Liver (tissue), 9 donors: Measurements from ENCODE around the gene ECI1. TPM values are rescaled to one million over a fixed set of nuclear protein-coding genes. Genes with fewer than 3 reads are reported as not detected.

Source experiments
- DNase-seq: peaks from one replicate; pipeline ENCODE4 v3.0.0-alpha.2; 2017; ENCODE audit warnings: low spot score
- H3K27ac ChIP-seq, 2 donors: one replicate each; pipeline ENCODE4 v1.7.0; 2013; ENCODE audit warnings: inconsistent platforms in 2 of 2, low read length in 2 of 2, control low read depth in 1 of 2, low read depth in 1 of 2, mild to moderate bottlenecking in 1 of 2
- H3K27me3 ChIP-seq, 4 donors: one replicate each; pipeline versions ENCODE4 v1.6.1 to v1.7.0; 2013; ENCODE audit warnings: low read length in 3 of 4, inconsistent platforms in 1 of 4, mild to moderate bottlenecking in 1 of 4, moderate library complexity in 1 of 4; ENCODE audit not compliant: control insufficient read depth in 4 of 4, insufficient read depth in 4 of 4
- H3K36me3 ChIP-seq, 4 donors: one replicate each; pipeline versions ENCODE4 v1.6.1 to v1.7.0; 2013; ENCODE audit warnings: low read length in 3 of 4, mild to moderate bottlenecking in 3 of 4, low read depth in 1 of 4, moderate library complexity in 1 of 4; ENCODE audit not compliant: control insufficient read depth in 4 of 4, insufficient read depth in 3 of 4
- H3K4me1 ChIP-seq, 4 donors: one replicate each; pipeline versions ENCODE4 v1.6.1 to v1.7.0; 2013; ENCODE audit warnings: low read length in 3 of 4, mild to moderate bottlenecking in 3 of 4, moderate library complexity in 1 of 4; ENCODE audit not compliant: control insufficient read depth in 4 of 4, insufficient read depth in 4 of 4
- H3K4me3 ChIP-seq, 3 donors: one replicate each; pipeline versions ENCODE4 v1.6.1 to v1.7.0; 2013; ENCODE audit warnings: low read length in 3 of 3, control low read depth in 1 of 3, low read depth in 1 of 3, mild to moderate bottlenecking in 1 of 3
- H3K9ac ChIP-seq, 2 donors: one replicate each; pipeline ENCODE4 v1.7.0; 2013; ENCODE audit warnings: low read length in 2 of 2, mild to moderate bottlenecking in 2 of 2, moderate library complexity in 2 of 2, control low read depth in 1 of 2, low read depth in 1 of 2
- H3K9me3 ChIP-seq, 4 donors: one replicate each; pipeline versions ENCODE4 v1.6.1 to v1.7.0; 2013; ENCODE audit warnings: low read length in 3 of 4; ENCODE audit not compliant: control insufficient read depth in 4 of 4
- ATF3 ChIP-seq: IDR thresholded peaks from 2 replicates; pipeline ENCODE4 v1.6.1; 2016; ENCODE audit warnings: antibody characterized with exemption
- CTCF ChIP-seq: fragments of 150-350 bp; IDR thresholded peaks from 2 replicates; pipeline ENCODE4 v1.5.1; 2017; ENCODE audit warnings: improper control_type of control experiment, low read depth, low read length; ENCODE audit not compliant: missing input control
- EGR1 ChIP-seq, 2 donors: IDR thresholded peaks; 2 replicates each; pipeline ENCODE4 v1.6.1; 2016 to 2018; ENCODE audit warnings: antibody characterized with exemption in 2 of 2, low read depth in 2 of 2
- FOXA1 ChIP-seq: IDR thresholded peaks from 2 replicates; pipeline ENCODE4 v1.6.1; 2016; ENCODE audit warnings: antibody characterized with exemption
- FOXA2 ChIP-seq: IDR thresholded peaks from 2 replicates; pipeline ENCODE4 v1.6.1; 2016; ENCODE audit warnings: antibody characterized with exemption
- GABPA ChIP-seq, 2 donors: IDR thresholded peaks in 1 of 2; conservative IDR thresholded peaks in 1 of 2; 2 replicates each; pipeline ENCODE4 v1.6.1; 2016; ENCODE audit warnings: antibody characterized with exemption in 2 of 2, mild to moderate bottlenecking in 1 of 2, moderate library complexity in 1 of 2
- HNF4A ChIP-seq, 2 donors: conservative IDR thresholded peaks; 2 replicates each; pipeline ENCODE4 v1.6.1; 2016; ENCODE audit warnings: antibody characterized with exemption in 2 of 2, mild to moderate bottlenecking in 2 of 2
- HNF4G ChIP-seq: IDR thresholded peaks from 2 replicates; pipeline ENCODE4 v1.6.1; 2016; ENCODE audit warnings: antibody characterized with exemption
- JUND ChIP-seq, 2 donors: IDR thresholded peaks; 2 replicates each; pipeline ENCODE4 v1.6.1; 2016; ENCODE audit warnings: antibody characterized with exemption in 2 of 2
- MAX ChIP-seq: IDR thresholded peaks from 2 replicates; pipeline ENCODE4 v1.6.1; 2016; ENCODE audit warnings: antibody characterized with exemption
- NR2F2 ChIP-seq: IDR thresholded peaks from 2 replicates; pipeline ENCODE4 v1.6.1; 2016; ENCODE audit warnings: antibody characterized with exemption
- RAD21 ChIP-seq, 2 donors: IDR thresholded peaks; 2 replicates each; pipeline ENCODE4 v1.6.1; 2016; ENCODE audit warnings: antibody characterized with exemption in 2 of 2, mild to moderate bottlenecking in 2 of 2
- REST ChIP-seq: IDR thresholded peaks from 2 replicates; pipeline ENCODE4 v1.6.1; 2016; ENCODE audit warnings: antibody characterized with exemption, mild to moderate bottlenecking
- RXRA ChIP-seq, 2 donors: IDR thresholded peaks; 2 replicates each; pipeline ENCODE4 v1.6.1; 2017 to 2018; ENCODE audit warnings: antibody characterized with exemption in 2 of 2, mild to moderate bottlenecking in 1 of 2
- SP1 ChIP-seq: IDR thresholded peaks from 2 replicates; pipeline ENCODE4 v1.6.1; 2018; ENCODE audit warnings: antibody characterized with exemption, mild to moderate bottlenecking
- TAF1 ChIP-seq: conservative IDR thresholded peaks from 2 replicates; pipeline ENCODE4 v1.6.1; 2016; ENCODE audit warnings: antibody characterized with exemption, mild to moderate bottlenecking
- YY1 ChIP-seq: IDR thresholded peaks from 2 replicates; pipeline ENCODE4 v1.6.1; 2016; ENCODE audit warnings: antibody characterized with exemption, mild to moderate bottlenecking
- ZBTB33 ChIP-seq: IDR thresholded peaks from 2 replicates; pipeline ENCODE4 v1.6.1; 2016; ENCODE audit warnings: antibody characterized with exemption
- WGBS: extraction: QIAGEN DNeasy Blood & Tissue Kit; methylation state at CpG from one replicate; pipeline ENCODE4 v1.1.7; 2013; 5-methylcytosine and 5-hydroxymethylcytosine counted together
- polyA plus RNA-seq, 2 donors: library from polyadenylated mRNA; stranded (reverse) in 1 of 2; unstranded in 1 of 2; fragments of 200-250 nt in 1 of 2; fragments of >200 nt in 1 of 2; fragmentation: Nextera tagmentation in 1 of 2; extraction: Ambion mirVana in 1 of 2; gene quantifications; one replicate each; pipeline versions ENCODE4 v1.2.1 to v1.2.3, GENCODE V29; 2013 to 2015
- total RNA-seq, 2 donors: library from RNA; depleted of rRNA; stranded (reverse); fragments of >200 nt; gene quantifications; one replicate each; pipeline ENCODE4 v1.2.3, GENCODE V29; 2014
- donor health status: healthy.
- donor health status: healthy.
- donor health status: healthy.
- donor health status: healthy.
- donor health status: healthy.

ECI1 gene
- total RNA-seq (10 to 100 TPM; 36.8 to 53.0 TPM), polyA plus RNA-seq (100 to 1,000 TPM; 106 to 107 TPM)

- H3K27ac ChIP-seq = peak within 1 kb of the TSS; percentile 81 to 82
- peaks cover 6 to 40% (median 37%) of the 10 kb centered on the region in 4 donors for H3K4me1 ChIP-seq
- H3K27me3 ChIP-seq = no peaks in the 10 kb centered on the region
- peak; percentile 96 for DNase-seq
- peak within 1 kb of the TSS; percentile 34 to 84 for H3K9ac ChIP-seq
- peak within 1 kb of the TSS; percentile 76 to 92 (median 79) for H3K4me3 ChIP-seq
- under 1% methylated on average over 88 of the region's 88 CpGs for WGBS
- TF ChIP-seq YY1 (peak; percentile 98), ATF3 (no peak), EGR1 (IDR thresholded peaks at IDR 0.05; ENCODE audit: low read depth in 2 of 2) (peak; percentile 25 to 28), FOXA1 (peak; percentile 60), RXRA (IDR thresholded peaks at IDR 0.05) (peak; percentile 63 to 65), HNF4A (conservative IDR thresholded peaks at IDR 0.05) (peak; percentile 30 to 50), GABPA (IDR thresholded peaks at IDR 0.05 in 1 of 2, conservative IDR thresholded peaks at IDR 0.05 in 1 of 2) (peak in 1 of 2 donors; percentile 85), JUND (IDR thresholded peaks at IDR 0.05) (no peak), HNF4G (no peak), CTCF (peak; percentile 71), NR2F2 (peak; percentile 68), FOXA2 (no peak), SP1 (peak; percentile 85), RAD21 (IDR thresholded peaks at IDR 0.05) (peak; percentile 81 to 84), TAF1 (peak; percentile 58), REST (peak; percentile 82), ZBTB33 (no peak), MAX (no peak)
- H3K36me3 ChIP-seq = peaks cover under 1 to 24% (median 12%) of the 10 kb centered on the region in 4 donors
- H3K9me3 ChIP-seq = no peaks in the 10 kb centered on the region
Measured at GRCh38 chr16:2251296-2252111, at the start of gene ECI1. Gene ECI1, minus strand, starts transcription at chr16:2251587. Its CDS starts 21 bp downstream, at chr16:2251566.
